ENCODE data around the gene OBSCN.

OBSCN gene

DNA sequence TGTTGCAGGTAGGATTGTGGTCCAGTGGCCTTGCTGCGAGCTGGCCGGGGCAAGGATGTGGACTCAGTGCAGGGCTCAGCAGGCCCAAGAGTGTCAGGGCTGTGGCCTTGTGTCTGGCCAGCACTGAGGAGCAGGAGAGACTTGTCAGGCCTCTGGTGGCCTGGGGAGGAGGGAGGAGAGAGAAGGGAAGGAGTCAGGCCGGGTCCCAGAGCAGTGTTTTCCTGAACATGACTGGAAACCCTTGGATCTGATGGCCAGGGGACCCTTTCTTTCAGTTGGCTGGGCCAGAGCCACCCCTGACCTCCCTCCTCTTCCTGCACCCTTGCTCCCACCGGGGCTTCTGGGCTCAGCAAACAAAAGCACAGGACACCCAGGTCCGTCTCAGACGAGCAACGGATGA, 37.2 kb upstream of the OBSCN start:
- no peak for DNase-seq (ENCODE audit: low spot score)

DNA sequence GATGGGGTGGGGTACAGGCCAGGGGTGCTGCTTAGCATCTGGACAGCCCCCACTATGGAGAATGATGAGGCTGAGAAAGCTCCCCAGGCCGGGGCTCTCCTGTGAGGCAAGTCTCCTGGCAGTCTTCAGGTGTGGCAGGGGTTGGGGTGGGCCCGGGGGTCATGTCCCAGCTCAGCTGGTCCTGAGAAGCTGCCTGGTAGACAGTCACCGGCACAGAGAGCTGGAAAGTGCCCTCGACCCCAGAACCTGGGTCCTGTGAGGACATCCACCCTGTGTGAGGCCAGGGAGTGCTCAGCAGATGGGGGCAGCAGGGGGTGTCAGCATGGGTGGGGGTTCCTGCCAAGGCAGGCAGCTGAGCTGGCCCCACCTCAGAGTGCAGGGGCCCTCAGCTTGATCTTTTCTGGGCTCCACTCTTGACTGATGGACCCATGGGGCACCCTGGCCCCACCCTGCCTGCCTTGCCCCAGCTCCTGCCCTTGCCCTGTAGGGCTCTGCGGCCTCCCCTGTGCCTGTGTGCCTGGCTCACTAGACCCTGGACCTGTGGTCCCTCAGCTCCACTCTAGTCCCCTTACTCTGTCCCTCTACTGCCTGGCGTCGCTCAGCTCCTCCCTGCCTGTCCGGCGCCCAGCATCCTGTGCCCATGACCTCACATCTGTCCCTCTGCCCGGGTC, 36.5 kb upstream of the OBSCN start:
- no peak for DNase-seq (ENCODE audit: low spot score)

DNA sequence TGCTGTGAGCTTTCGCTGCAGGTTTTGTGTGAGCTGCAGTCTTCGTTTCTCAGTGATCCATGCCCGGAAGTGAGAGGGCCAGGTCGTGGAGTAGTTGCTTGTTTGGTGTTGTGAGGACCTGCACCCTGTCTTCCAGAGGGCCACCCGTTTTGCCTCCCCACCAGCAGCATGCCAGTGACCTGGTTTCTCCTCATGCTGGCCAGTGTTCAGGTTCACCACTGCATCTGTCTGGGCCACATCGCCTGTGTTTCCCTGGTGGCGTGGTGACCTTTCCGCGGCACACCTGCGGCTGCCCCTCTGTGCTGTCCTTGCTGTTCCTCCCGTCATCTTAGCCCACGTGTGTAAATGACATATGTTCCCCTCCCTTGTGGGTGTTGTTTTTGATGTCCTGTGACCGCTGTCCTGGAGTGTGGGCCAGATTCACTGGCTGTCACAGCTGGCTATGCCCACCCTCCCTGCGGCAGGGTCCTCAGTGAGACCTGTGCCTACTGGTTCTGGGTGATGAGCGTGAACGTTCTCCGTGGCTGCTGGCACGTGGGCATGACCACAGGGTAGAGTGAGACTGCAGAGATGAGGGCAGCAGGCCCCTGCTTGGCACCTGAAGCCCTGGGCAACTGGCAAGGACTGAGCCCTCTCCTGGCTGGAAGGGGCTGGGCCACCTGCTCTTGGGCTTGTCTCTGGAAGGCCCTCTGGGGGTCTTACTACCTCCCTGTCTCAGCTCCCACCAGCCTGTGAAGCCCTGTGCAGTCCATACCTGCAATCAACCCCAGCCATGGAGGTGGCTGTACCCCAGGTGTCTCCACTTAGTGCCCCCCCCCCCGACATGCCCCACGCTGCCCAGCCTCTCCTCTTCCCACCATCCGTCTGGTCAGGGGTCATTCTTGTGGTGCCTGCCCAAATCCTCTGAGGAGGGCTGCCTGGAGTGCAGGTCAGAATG, 35.0 kb upstream of the OBSCN start:
- DNase-seq (ENCODE audit: low spot score): no peak

- peak; percentile 78 for DNase-seq (ENCODE audit: low spot score)
Observed at GRCh38 chr1:228173528-228174481, 34.0 kb upstream of the OBSCN start.

DNA sequence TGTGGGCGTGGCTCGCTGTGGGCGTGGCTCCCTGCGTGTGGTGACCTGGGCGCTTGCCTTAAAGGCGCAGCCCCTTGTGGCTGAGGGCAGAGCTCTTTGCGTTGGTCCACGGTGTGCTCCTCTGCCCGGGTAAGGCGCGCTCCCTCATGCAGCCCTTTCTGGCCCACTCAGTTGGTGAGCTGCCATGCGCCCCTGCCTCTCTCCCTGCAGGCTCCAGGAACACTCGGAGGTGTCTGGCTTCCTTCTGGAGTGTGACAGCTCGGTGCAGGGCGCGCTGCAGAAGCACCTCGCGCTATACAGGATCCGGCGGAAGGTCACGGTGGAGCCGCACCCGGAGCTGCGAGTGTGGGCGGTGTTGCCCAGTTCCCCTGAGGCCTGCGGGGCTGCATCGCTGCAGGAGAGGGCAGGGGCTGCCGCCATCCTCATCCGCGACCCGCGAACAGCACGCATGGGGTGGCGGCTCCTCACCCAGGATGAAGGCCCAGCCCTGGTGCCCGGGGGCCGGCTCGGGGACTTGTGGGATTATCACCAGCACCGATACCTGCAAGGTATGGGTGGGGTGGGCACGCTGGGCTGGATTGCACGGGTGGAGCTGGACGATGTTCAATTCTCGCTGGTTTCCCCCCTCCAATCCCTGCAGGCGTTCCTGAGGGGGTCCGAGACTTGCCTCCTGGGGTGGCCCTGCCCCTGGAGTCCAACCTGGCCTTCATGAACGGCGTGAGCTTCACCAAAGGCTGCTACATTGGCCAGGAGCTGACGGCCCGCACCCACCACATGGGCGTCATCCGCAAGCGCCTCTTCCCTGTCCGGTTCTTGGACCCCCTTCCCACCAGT, 33.1 kb upstream of the OBSCN start:
- peak; percentile 91 for DNase-seq (ENCODE audit: low spot score)

GRCh38 chr1:228175316-228176023, 32.4 kb upstream of the OBSCN start:
- DNase-seq (ENCODE audit: low spot score): no peak

DNA sequence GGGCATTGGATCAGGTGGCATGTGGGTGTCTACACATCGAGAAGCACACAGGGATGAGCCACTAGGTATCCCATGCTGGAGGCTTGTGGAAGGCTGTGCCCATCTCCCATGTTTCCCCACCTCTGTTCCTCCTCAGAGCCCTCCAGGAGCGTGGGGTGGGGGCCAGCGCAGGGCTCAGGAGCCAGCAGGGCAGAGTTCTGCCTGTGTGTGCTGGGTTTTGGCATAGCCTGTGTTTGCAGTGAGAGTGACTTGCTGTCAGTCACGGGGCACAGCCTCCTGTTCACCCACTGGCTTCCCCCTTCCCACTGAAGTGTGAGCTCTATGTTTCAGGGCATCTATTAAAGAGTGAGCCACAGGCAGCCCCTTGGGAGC, 31.8 kb upstream of the OBSCN start:
- DNase-seq (ENCODE audit: low spot score): no peak

DNA sequence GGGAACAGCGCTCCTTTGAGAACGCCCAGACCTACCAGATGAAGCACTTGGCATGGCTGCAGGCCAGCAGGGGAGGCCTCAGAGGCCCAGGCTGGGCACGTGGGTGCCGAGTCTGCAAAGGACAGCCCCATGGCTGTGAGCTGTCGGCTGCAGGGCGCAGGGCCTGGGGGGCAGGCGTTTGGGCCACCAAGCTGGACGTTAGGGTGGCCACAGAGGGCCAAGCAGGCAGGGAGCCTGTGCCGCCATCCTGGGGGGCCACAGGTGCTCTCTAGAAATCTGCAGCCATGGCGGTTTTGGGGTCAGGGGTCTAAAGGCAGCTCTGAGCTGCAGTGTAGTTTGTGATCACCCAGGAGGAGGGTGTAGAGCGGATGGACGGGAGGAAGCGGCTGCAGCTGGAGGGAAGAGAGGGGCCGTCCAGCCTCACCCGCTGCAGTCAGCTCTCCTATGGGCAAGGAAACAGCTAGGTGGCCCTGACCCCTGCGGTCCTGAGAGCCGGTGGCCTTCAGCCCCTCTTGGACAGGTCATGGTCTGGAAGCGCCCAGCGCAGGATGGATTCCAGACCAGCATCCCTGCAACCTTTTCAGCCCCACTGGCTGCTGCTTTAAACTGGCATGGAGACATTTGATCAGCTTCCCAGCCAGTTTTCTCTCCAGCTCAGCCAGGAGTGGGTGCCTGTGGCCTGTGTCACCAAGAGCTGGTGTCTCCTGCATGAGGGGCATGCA, 31.2 kb upstream of the OBSCN start:
- DNase-seq (ENCODE audit: low spot score): no peak

DNA sequence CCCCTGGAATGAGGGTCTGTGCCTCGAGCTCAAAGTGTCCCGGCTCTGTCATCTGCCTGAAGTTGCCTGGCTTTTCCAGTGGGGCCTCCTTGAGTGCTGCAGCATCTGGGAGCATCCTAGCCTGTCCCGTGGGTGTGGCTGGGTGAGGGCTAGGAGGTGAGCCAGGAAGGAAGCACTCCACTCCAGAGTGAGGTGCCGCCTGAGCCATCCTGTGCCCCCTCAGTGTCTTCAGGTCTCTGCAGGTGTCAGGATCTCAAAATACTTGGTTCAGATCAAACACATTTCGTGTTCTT, 30.7 kb upstream of the OBSCN start:
- DNase-seq (ENCODE audit: low spot score): no peak

- DNase-seq (ENCODE audit: low spot score): no peak
Observed at GRCh38 chr1:228177721-228178710, 29.8 kb upstream of the OBSCN start.

DNA sequence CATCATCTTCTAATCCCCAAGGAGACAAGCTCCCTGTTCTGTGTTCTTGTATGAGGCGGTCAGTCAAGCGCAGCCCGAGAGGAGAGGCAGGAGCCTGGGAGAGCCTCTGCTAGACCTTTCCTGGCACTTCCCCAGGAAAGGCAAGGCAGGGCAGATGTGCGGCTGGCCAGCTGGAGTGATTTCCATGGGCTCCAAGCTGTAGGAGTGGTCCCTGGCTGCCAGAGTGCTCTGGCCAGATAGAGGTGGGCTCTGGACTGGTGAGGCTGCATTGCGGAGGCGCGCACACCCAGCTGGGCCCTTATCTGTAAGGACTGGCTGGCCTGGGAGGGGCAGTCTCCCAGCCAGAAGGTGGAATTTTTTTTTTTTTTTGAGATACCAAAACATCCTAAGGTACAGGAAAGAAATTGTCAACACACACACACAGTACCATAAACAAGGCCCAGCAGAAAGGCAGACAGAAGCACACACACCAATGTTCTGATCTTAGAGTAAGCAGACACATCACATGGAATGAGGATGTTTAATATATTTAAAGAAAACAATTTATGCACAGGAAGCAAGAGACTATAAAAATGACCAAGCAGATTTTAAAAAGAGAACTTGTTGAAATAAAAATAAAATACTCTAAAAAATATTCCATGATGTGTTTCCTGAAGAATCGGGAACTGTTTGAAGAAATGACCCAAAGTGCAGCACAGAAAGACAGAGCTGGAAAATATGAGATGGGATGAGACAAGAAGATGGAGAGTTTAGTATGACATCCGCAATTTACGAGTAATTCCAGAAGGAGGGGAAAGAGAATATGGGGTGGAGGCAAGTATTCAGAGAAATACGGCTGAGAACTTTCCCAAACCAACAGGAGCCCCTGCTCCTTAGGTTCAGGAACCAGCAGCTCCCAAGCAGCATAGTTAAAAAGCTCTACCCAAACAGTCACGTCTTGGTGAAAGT, 28.8 kb upstream of the OBSCN start:
- DNase-seq (ENCODE audit: low spot score): no peak

DNA sequence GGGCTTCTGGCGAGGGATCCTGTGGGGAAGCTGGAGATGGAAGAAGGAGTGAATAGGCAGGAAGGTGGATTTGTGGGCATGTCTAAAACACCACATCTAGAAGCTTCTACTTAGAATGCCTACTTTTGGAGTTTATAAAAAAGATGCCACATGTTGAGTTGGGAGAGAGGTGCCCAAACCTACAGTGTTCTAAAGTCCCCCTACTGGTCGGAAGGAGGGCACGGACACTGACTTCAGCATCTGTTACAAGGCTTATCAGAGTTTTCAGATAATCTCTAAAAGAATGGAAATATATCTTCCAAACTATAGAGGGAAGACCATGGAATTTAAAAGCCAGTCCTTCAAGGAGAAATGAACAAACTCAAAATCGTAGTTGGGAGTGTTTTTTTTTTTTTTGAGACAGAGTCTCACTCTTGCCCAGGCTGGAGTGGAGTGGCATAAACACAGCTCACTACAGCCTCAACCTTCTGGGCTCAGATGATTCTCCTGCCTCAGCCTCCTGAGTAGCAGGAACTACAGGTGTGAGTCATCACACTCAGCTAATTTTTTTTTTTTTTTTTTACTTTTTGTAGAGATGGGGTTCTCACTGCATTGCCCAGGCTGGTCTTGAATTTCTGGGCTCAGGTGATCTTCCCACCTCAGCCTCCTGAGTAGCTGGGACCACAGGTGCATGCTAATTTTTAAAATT, 27.4 kb upstream of the OBSCN start:
- DNase-seq (ENCODE audit: low spot score): no peak

GRCh38 chr1:228180959-228181644, 26.7 kb upstream of the OBSCN start:
- DNase-seq (ENCODE audit: low spot score): no peak

GRCh38 chr1:228181645-228182034, 26.2 kb upstream of the OBSCN start:
- no peak for DNase-seq (ENCODE audit: low spot score)

GRCh38 chr1:228182296-228183030, 25.4 kb upstream of the OBSCN start:
- DNase-seq (ENCODE audit: low spot score): no peak

GRCh38 chr1:228184152-228184551, 23.7 kb upstream of the OBSCN start:
- DNase-seq (ENCODE audit: low spot score): no peak

Data from iPS-NIHi11 (cell line).